ENCODE measurements around the gene DNAI2. TPM values are rescaled to one million over a fixed set of nuclear protein-coding genes. Genes with fewer than 3 reads are reported as not detected.

The DNAI2 gene
- total RNA-seq, 4 donors from 2014 or later, result 2.1 TPM; not detected in 3

GRCh38 chr17:74345433-74346241, 71.6 kb downstream of the DNAI2 start:
- DNase-seq, result no peak
- no peaks in the 10 kb centered on the region for H3K9me3 ChIP-seq
- H3K27me3 ChIP-seq, result no peaks in the 10 kb centered on the region
- H3K4me1 ChIP-seq, result no peaks in the 10 kb centered on the region
- no peaks in the 10 kb centered on the region for H3K36me3 ChIP-seq
- intact Hi-C loops (cut with DNase I; ENCODE audit: low total_unique reads), result no loop called here
- no peak overlapping the region for H3K4me3 ChIP-seq
- TF ChIP-seq POLR2A (IDR thresholded peaks at IDR 0.05), result no peak
- TF ChIP-seq CTCF (IDR thresholded peaks at IDR 0.05), result no peak
- H3K27ac ChIP-seq, result no peak overlapping the region

GRCh38 chr17:74347646-74348045, 73.6 kb downstream of the DNAI2 start:
- H3K4me3 ChIP-seq, result no peak overlapping the region
- intact Hi-C loops (cut with DNase I; ENCODE audit: low total_unique reads), result no loop called here
- H3K4me1 ChIP-seq, result no peaks in the 10 kb centered on the region
- no peak for DNase-seq
- no peak overlapping the region for H3K27ac ChIP-seq
- no peaks in the 10 kb centered on the region for H3K9me3 ChIP-seq
- H3K27me3 ChIP-seq, result no peaks in the 10 kb centered on the region
- H3K36me3 ChIP-seq, result no peaks in the 10 kb centered on the region
- TF ChIP-seq POLR2A (IDR thresholded peaks at IDR 0.05) (no peak), CTCF (IDR thresholded peaks at IDR 0.05) (no peak)

GRCh38 chr17:74349120-74349519, 75.1 kb downstream of the DNAI2 start:
- Histone ChIP-seq H3K4me1 (no peaks in the 10 kb centered on the region), H3K36me3 (no peaks in the 10 kb centered on the region), H3K4me3 (no peak overlapping the region), H3K27ac (no peak overlapping the region), H3K9me3 (no peaks in the 10 kb centered on the region), H3K27me3 (no peaks in the 10 kb centered on the region)
- intact Hi-C loops (cut with DNase I; ENCODE audit: low total_unique reads), result no loop called here
- TF ChIP-seq POLR2A (IDR thresholded peaks at IDR 0.05), result no peak
- TF ChIP-seq CTCF (IDR thresholded peaks at IDR 0.05), result no peak
- DNase-seq, result no peak

- intact Hi-C loops (cut with DNase I; ENCODE audit: low total_unique reads), result no loop called here
These were observed 76.5 kb downstream of the DNAI2 start for GRCh38 chr17:74350486-74350885.

More at GRCh38 chr17:74350486-74350885, 76.5 kb downstream of the DNAI2 start:
- no peak overlapping the region for H3K27ac ChIP-seq
- H3K4me1 ChIP-seq, result no peaks in the 10 kb centered on the region
- H3K9me3 ChIP-seq, result no peaks in the 10 kb centered on the region
- no peaks in the 10 kb centered on the region for H3K36me3 ChIP-seq
- TF ChIP-seq POLR2A (IDR thresholded peaks at IDR 0.05) (no peak), CTCF (IDR thresholded peaks at IDR 0.05) (no peak)
- H3K27me3 ChIP-seq, result no peaks in the 10 kb centered on the region
- no peak for DNase-seq
- H3K4me3 ChIP-seq, result no peak overlapping the region

Measured in uterus (tissue), 4 donors.